Activated naive CD8-positive, alpha-beta T cell treated with anti-CD3 and anti-CD28 coated beads, Interleukin-2, amount 50 U/mL, for 24 hours (primary cell): Measurements from ENCODE around the gene DKK3.

Experiments
- ATAC-seq: fragments of 150-1000 bp; cut with Tn5 transposase; one replicate; pipeline ENCODE4 v1.10.0; 2021
- DNase-seq: peaks from one replicate; pipeline ENCODE4 v3.0.0; 2021
- H3K27ac Mint-ChIP-seq: one replicate; pipeline ENCODE4 v1.8.0; 2021; ENCODE audit warnings: mild to moderate bottlenecking, mixed read lengths
- H3K27me3 Mint-ChIP-seq: one replicate; pipeline ENCODE4 v1.8.0; 2021; ENCODE audit warnings: mixed read lengths
- H3K36me3 Mint-ChIP-seq: one replicate; pipeline ENCODE4 v1.8.0; 2021; ENCODE audit warnings: low read depth, mixed read lengths
- H3K4me1 Mint-ChIP-seq: one replicate; pipeline ENCODE4 v1.8.0; 2021; ENCODE audit warnings: mixed read lengths
- H3K4me3 Mint-ChIP-seq: one replicate; pipeline ENCODE4 v1.8.0; 2021; ENCODE audit warnings: mild to moderate bottlenecking, moderate library complexity, mixed read lengths
- H3K9me3 Mint-ChIP-seq: one replicate; pipeline ENCODE4 v1.8.0; 2021; ENCODE audit warnings: mixed read lengths

The DKK3 gene

DNA sequence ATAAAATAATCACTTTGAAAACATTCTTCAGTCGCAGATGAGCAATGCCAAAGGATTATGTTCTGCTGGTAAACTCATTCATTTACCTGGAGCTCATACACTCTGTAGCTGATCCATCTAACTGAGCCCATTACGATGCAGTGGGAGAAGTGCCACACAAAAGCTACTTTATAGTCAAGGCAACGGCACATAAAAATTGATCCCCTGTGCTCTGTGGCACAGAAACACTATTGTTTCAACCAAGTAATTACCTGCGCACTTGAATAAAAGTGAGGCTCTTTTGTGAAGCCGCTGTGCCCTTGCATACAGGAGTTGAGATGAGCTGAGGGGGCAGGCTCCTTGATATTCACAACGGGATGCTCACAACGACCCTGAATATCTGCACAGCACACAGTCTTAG is 7.2 kb downstream of the DKK3 start:
- DNase-seq (no peak), ATAC-seq (no peak)
- Mint-ChIP-seq H3K27ac (no peak overlapping the region), H3K4me1 (peaks cover 11% of the 10 kb centered on the region), H3K36me3 (no peaks in the 10 kb centered on the region), H3K27me3 (peaks cover 27% of the 10 kb centered on the region), H3K4me3 (no peak overlapping the region), H3K9me3 (no peaks in the 10 kb centered on the region)

DNA sequence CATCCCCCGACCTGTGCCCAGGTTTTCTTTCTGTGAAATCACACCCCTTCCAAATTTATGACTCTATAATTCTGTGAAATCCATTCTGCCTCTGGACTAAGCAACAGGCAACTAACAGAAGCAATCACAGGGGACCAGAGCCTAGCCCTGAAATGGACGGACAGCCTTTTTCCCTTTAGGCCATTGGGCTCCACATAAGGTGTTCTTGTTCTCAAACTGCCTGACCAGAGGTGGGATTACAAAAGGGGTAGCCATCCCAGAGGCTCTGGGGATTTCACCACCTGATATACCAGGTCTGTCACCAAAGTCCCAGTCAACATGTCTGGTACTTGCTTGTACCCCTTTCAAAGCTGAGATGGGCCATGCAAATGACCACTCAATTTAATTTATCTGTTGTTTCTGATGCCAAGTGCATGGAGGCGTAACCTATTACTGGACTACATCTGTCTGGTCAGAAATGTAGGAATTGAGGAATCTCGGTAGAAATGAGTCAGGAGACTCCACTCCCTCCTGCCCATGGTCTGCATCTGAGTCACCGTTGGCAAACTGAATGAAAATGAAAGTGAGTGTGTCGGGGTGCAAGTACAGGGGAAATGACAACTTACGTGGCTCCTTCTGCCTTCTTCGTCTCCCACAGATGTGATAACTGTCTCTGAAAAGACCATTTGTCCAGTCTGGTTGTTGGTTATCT is 10.2 kb downstream of the DKK3 start:
- Mint-ChIP-seq H3K9me3 (no peaks in the 10 kb centered on the region), H3K27me3 (peaks cover 11% of the 10 kb centered on the region), H3K4me1 (peaks cover 11% of the 10 kb centered on the region), H3K4me3 (peak overlapping the region; percentile 59), H3K27ac (no peak overlapping the region), H3K36me3 (no peaks in the 10 kb centered on the region)
- DNase-seq (no peak), ATAC-seq (peak; percentile 62)

DNA sequence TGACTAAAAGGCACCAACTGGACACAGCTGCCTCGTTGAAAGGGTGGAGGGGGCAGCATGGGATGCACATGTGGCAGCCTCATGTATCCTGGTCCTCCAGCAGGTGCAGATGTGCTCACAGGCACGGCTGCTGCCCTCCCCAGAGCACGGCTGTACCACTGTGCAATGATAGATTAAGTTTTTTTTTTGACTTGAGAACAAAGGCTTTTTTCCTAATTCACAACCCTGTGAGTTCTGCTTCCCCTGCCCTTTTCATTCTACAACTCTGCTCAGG is 11.4 kb downstream of the DKK3 start:
- DNase-seq (no peak), ATAC-seq (no peak)
- H3K4me3 Mint-ChIP-seq, result no peak overlapping the region
- no peaks in the 10 kb centered on the region for H3K36me3 Mint-ChIP-seq
- H3K27ac Mint-ChIP-seq, result no peak overlapping the region
- H3K9me3 Mint-ChIP-seq, result no peaks in the 10 kb centered on the region
- peaks cover 11% of the 10 kb centered on the region for H3K4me1 Mint-ChIP-seq
- peaks cover 10% of the 10 kb centered on the region for H3K27me3 Mint-ChIP-seq

DNA sequence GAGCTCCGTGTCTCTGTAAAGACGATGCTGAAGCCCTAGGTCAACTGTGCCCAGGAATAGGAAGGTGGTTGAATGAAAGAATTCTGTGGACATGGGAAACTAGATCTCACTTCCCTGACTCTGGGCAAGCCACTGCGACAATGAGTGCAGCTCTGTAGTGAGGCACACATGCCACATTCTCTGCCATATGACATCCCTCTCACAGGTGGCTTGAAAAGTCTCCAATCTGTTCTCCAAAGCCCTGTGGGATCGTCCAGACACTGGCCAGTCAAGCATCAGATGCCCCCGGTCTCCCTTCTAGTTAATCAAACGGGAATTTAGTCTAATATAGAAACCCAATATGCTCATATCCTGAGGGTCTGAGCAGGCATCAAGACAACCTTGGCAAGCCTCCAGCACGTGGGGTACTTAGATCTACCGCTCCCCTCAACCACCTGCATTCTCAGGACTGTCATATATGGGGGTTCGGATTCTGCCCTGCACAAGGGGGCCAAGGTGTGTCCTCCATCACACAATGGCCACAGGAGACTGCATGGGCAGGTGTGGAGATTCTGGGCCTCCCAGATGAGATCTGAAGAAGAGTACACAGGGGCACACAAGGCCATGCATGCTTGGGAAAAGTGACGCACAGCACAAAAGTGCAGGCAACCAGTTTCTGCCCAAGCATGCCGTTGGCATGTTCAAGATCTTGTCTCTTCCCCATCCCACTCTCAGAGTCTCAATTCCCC is 11.9 kb downstream of the DKK3 start:
- Mint-ChIP-seq H3K9me3 (no peaks in the 10 kb centered on the region), H3K27ac (no peak overlapping the region), H3K4me1 (peaks cover 11% of the 10 kb centered on the region), H3K4me3 (no peak overlapping the region), H3K27me3 (peaks cover 10% of the 10 kb centered on the region), H3K36me3 (no peaks in the 10 kb centered on the region)
- ATAC-seq (no peak), DNase-seq (no peak)

DNA sequence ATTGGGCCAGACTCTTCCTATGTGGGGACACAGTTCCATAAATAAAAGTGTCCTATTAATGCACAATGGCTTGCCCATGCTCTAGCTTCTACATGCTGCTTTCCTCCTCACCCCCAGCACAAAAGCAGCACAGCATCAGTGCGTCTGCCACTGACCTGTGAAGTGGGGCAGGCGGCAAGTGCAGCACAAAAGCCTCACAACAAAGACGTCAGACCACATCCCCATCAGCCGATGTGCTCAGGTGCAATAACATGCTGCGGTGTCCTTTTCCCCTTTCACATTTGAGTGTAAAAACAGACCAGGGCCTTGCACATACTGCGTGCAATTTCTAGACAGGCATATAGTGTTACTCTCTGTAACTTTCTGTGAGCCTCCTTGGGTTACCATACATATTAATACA is 12.8 kb downstream of the DKK3 start:
- ATAC-seq, result no peak
- no peak overlapping the region for H3K27ac Mint-ChIP-seq
- peaks cover 10% of the 10 kb centered on the region for H3K27me3 Mint-ChIP-seq

DNA sequence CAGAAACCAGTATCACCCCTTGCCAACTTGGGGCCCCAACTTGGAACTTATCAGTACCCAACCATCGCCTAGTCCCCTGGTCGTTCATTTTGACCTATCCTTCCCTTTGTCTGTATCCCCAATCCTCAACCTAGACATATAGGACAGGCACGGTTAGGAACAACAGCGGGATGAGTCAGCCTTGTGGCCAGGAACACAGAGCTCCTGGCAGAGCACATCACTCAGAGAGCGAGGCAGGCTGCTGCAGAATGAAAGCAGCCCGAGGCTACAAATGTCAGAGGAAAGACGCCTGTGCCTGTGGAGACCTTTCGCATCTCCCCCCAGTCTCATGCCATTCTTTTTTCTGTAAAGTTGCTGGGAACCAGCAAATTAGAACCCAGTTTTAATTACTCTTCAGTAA is 14.6 kb downstream of the DKK3 start:
- ATAC-seq (no peak), DNase-seq (no peak)
- no peaks in the 10 kb centered on the region for H3K36me3 Mint-ChIP-seq
- no peak overlapping the region for H3K4me3 Mint-ChIP-seq
- peaks cover 5% of the 10 kb centered on the region for H3K27me3 Mint-ChIP-seq
- H3K4me1 Mint-ChIP-seq, result peaks cover 7% of the 10 kb centered on the region
- H3K27ac Mint-ChIP-seq, result no peak overlapping the region
- H3K9me3 Mint-ChIP-seq, result no peaks in the 10 kb centered on the region

More for the DNA sequence above, 12.8 kb downstream of the DKK3 start:
- H3K36me3 Mint-ChIP-seq, result no peaks in the 10 kb centered on the region
- peaks cover 11% of the 10 kb centered on the region for H3K4me1 Mint-ChIP-seq
- H3K9me3 Mint-ChIP-seq, result no peaks in the 10 kb centered on the region
- DNase-seq, result no peak
- no peak overlapping the region for H3K4me3 Mint-ChIP-seq

DNA sequence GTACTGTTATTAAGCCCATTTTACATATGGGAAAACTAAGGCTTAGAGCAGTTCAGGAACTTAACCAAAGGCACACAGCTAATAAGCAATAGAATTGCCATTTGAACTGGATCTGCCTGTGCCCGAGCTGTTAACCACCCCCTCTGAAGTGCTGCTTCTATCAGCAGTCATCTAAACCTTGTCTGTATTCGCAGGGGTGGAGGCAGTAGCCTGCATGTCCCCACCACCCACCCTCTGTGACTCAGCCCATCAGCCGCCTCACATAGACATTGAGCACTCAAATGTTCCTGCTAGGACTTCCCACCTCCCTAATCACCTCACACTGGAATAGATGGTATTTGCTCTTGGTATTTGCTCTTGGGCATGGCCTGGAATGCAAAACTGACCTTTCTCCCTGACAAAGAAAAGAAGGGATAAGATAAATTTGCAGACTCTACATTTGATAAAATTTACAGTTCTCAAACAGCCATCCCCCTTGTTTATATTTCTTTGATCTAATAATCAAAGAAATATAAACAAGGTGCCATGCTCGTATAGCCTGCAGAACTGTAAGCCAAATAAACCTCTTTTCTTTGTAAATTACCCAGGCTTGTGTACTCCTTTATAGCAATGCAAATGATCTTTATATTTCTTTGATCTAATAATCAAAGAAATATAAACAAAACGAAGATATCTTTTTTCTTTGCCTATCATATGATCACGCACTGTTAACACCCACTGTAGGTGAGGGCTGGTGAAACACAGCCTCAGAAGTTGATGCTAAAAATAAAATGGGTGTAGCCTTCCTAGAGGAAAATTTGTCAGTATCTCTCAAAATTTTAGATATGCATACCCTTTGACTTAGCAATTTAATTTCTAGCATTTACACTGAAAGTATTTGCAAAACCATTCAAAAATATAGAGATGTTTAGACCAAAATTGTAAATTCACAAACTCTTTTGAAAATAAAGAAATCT is 15.9 kb downstream of the DKK3 start:
- Mint-ChIP-seq H3K4me3 (no peak overlapping the region), H3K9me3 (no peaks in the 10 kb centered on the region), H3K27me3 (peaks cover 5% of the 10 kb centered on the region), H3K36me3 (no peaks in the 10 kb centered on the region), H3K27ac (no peak overlapping the region), H3K4me1 (no peaks in the 10 kb centered on the region)
- no peak for ATAC-seq
- DNase-seq, result no peak

DNA sequence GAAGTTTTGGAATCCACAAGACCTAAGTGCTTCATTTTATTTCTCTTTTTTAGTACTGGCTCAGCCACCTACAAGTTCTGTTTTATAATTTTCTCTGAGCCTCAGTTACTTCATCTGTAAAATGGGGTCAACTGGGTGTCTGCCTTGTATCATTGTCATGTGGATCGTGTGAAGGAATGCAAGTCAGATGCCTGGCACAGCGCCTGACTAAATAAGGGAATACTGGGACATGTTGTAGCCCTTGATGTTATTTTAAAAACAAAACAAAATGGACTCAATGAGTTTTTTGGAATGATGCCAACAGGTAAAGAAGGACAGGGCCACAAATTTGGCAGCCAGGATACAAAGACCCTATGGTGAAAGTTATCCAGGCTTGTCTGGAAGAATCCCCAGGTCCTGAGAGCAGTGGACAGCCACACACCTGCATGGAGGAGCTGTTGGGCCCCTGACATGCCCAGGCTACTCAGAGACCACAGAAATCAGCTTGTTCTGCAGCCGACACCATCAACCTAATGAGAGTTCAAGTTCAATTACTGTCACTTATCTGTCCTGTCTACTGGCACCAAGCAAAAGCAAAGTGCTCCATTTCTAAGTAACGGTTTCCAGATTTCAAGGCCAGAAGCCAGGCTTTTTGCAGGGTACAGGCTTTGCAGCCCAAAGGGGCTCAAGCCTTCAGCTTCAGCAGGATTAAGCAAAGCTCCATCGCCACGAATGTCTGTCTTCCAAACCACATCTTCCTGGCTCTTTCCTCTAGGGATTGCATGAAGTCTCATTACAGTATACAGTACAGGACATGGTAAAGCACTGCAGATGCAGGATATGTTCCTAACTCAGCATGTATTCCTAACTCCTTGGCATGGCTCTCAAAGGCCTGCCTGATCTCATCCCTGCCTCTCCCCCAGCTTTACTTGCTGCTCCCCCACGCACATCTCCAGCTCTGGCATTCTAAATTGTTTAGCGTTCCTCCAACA is 18.4 kb downstream of the DKK3 start:
- Mint-ChIP-seq H3K36me3 (no peaks in the 10 kb centered on the region), H3K9me3 (peaks cover 4% of the 10 kb centered on the region), H3K4me3 (no peak overlapping the region), H3K27ac (no peak overlapping the region), H3K4me1 (no peaks in the 10 kb centered on the region), H3K27me3 (peaks cover 5% of the 10 kb centered on the region)
- ATAC-seq (no peak), DNase-seq (no peak)

DNA sequence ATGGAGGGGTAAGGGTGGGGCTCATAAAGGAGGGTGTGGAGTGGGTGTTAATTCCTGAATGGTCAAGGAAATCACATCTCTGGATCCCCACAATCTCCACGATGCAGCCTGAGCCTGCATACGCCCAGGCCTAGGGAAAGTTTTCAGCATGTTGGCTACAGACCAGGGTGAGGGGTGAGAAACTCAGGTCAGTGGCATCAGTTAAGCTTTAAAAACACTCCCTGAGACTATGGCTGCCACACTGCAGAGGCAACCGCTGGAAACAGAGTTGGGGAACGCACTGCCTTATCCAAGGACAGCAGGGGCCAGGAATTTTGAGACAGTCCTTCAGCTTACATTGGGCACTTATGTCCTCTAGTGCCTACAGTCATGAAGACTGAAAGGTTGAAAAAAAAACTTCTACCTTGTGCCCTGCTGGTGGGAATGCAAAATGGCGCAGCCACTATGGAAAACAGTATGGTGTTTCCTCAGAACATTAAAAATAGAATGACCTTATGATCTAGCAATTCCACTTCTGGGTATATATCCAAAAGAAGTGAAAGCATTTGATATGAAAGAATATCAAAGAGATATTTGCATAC is 19.7 kb downstream of the DKK3 start:
- Mint-ChIP-seq H3K27me3 (peaks cover 2% of the 10 kb centered on the region), H3K9me3 (peaks cover 4% of the 10 kb centered on the region), H3K4me3 (no peak overlapping the region), H3K27ac (no peak overlapping the region), H3K36me3 (no peaks in the 10 kb centered on the region), H3K4me1 (no peaks in the 10 kb centered on the region)
- ATAC-seq (no peak), DNase-seq (no peak)

DNA sequence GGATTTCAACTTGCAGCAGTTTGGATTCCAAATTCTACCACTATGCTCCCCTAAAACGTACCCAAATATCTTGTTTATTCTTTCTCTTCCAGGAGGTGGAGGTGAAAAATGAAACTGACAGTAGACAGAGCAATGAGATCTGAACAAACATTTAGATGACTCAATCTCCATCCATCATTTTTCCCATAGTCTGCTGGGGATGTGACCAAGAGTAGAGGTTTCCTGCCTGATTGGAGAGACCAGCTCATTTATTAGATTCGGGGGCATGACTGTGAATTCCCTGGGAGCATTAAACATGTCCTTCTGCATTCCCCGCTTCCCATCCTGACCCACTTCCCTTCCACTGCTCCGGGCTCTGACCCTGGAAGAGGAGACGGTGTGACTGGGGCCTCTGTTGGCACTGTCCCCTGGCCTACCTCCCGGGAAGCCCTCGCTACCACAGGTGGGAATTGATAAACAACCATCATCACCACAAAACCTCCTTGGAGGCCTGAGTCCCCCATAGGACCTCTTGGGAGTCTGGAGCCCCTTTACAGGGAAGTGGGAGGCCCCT is 20.3 kb downstream of the DKK3 start:
- Mint-ChIP-seq H3K9me3 (peaks cover 4% of the 10 kb centered on the region), H3K27ac (no peak overlapping the region), H3K4me3 (no peak overlapping the region), H3K36me3 (no peaks in the 10 kb centered on the region), H3K27me3 (peaks cover 2% of the 10 kb centered on the region), H3K4me1 (no peaks in the 10 kb centered on the region)
- ATAC-seq, result no peak
- DNase-seq, result no peak

DNA sequence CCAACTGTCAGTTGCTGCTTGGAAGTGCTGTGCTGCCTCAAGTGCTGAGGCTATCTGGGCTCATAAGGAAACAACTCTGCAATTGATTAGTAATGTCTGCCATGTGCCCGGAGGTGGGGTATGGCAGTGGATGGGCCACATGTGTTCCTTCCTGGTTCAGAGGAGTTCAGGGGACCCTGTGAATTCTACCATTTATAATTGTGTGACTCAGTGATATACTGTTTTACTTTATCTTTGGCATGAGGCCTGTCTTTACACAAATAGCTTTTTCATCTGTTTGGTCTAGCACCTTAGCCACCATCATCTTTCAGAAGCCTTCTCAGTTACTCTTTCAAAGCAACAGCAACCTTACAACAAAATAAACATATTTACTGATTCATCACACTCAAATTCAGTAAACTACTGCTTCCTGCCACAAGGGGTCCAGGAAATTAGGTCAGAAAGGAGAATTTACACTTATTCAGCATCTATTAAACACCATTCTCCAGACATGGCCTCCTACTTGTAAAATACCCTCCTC is 20.9 kb downstream of the DKK3 start:
- no peak overlapping the region for H3K27ac Mint-ChIP-seq
- no peaks in the 10 kb centered on the region for H3K4me1 Mint-ChIP-seq
- DNase-seq, result no peak
- H3K9me3 Mint-ChIP-seq, result peaks cover 4% of the 10 kb centered on the region
- no peaks in the 10 kb centered on the region for H3K36me3 Mint-ChIP-seq
- H3K27me3 Mint-ChIP-seq, result peaks cover 2% of the 10 kb centered on the region
- no peak overlapping the region for H3K4me3 Mint-ChIP-seq
- no peak for ATAC-seq

DNA sequence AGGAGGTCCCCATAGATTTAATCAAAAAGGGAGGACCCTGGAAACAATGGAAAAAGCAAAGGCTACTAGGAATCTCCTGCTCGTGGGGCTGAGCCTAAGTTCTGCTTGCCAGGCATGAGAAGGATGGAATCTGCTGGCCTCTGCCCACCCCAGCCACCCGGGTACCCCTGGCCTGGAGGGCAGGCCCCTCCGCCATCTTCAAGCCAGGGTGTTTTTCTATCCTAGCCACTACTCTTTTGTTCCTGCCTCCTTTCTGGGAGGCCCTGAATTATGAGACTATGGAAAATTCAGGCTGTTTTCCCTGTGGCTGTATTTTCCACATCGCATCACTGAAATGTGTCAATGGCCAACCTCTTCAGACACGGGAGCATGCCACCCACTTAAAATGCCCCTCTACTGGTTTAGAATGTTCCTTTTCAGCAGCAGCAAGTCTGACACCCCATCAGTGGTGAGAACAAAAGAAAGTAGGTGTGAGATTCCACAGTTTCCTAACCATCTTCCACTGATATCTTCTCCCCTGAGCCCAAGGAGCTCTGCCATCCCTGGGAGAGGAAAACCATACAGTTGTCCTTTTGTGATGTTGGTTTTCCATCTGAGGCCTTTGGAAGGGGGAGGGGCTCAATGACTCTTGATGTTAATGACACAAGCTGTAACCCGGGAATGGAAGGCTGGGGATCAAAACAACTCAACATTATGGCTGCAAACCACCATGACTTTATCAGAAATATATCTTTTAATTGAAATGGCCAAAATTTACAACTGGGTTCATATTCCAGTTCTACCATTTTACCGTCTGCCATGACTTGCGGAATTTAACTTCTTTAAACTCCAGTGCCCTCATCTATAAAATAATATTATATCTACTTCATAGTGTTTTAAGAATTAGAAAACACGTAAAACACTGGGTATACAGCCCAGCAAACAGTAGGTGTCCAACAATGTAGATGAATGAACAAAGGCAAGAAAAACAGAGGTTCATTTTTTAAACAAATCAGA is 22.2 kb downstream of the DKK3 start:
- DNase-seq (no peak), ATAC-seq (no peak)
- no peak overlapping the region for H3K4me3 Mint-ChIP-seq
- peaks cover 4% of the 10 kb centered on the region for H3K9me3 Mint-ChIP-seq
- H3K4me1 Mint-ChIP-seq, result no peaks in the 10 kb centered on the region
- no peaks in the 10 kb centered on the region for H3K36me3 Mint-ChIP-seq
- H3K27ac Mint-ChIP-seq, result no peak overlapping the region
- H3K27me3 Mint-ChIP-seq, result no peaks in the 10 kb centered on the region
